Fibroblast of skin of left biceps (primary cell): Measurements from ENCODE around the gene AK9.

ENCODE experiments used
- DNase-seq, 2 experiments: peaks; one replicate each; pipeline ENCODE4 v3.0.0-alpha.2; 2013; ENCODE audit warnings: low read depth in 2 of 2

Gene AK9

GRCh38 chr6:109512271-109512817 lies 178.7 kb downstream of the AK9 start:
- no peak for DNase-seq

GRCh38 chr6:109511832-109512231 lies 179.2 kb downstream of the AK9 start:
- DNase-seq: no peak

GRCh38 chr6:109510358-109510757 lies 180.6 kb downstream of the AK9 start:
- no peak for DNase-seq

GRCh38 chr6:109508166-109508860 lies 182.7 kb downstream of the AK9 start:
- no peak for DNase-seq

GRCh38 chr6:109507490-109508072 lies 183.4 kb downstream of the AK9 start:
- DNase-seq: no peak

GRCh38 chr6:109506841-109507240 lies 184.2 kb downstream of the AK9 start:
- no peak for DNase-seq

GRCh38 chr6:109506314-109506713 lies 184.7 kb downstream of the AK9 start:
- DNase-seq: no peak

- DNase-seq: no peak
Observed at GRCh38 chr6:109503327-109504224, 187.4 kb downstream of the AK9 start.

GRCh38 chr6:109498936-109499335 lies 192.1 kb downstream of the AK9 start:
- no peak for DNase-seq

- no peak for DNase-seq
Observed at GRCh38 chr6:109498052-109498451, 192.9 kb downstream of the AK9 start.

GRCh38 chr6:109496036-109496772 lies 194.8 kb downstream of the AK9 start:
- no peak for DNase-seq

- DNase-seq: no peak
Observed at GRCh38 chr6:109493865-109494264, 197.1 kb downstream of the AK9 start.

- no peak for DNase-seq
Observed at GRCh38 chr6:109491207-109491938, 199.6 kb downstream of the AK9 start.

- no peak for DNase-seq
Observed at GRCh38 chr6:109490713-109491112, 200.3 kb downstream of the AK9 start.

GRCh38 chr6:109488001-109488400 lies 203.0 kb downstream of the AK9 start:
- DNase-seq: no peak

- DNase-seq: no peak
Observed at GRCh38 chr6:109486068-109486467, 204.9 kb downstream of the AK9 start.

GRCh38 chr6:109485266-109485935 lies 205.6 kb downstream of the AK9 start:
- DNase-seq: no peak

- no peak for DNase-seq
Observed at GRCh38 chr6:109484122-109484521, 206.9 kb downstream of the AK9 start.

- no peak for DNase-seq
Observed at GRCh38 chr6:109483735-109484057, 207.3 kb downstream of the AK9 start.

GRCh38 chr6:109482905-109483734 lies 207.9 kb downstream of the AK9 start, which contains the start of gene ZBTB24:
TSS of gene ZBTB24 (minus strand) at chr6:109483219. CDS start at chr6:109482026, 1,193 bp downstream.
- peak; percentile 68 to 71 for DNase-seq
